PC-3 (cell line): Measurements from ENCODE around the gene CCDC191. TPM values are rescaled to one million over a fixed set of nuclear protein-coding genes. Genes with fewer than 3 reads are reported as not detected.

Experiments used
- ATAC-seq: fragments of 200-7000 bp; cut with Tn5 transposase; 2 replicates; pipeline ENCODE4 v1.9.1; 2020; ENCODE audit warnings: mild to moderate bottlenecking, moderate library complexity
- BruUV-seq: library from RNA; stranded (reverse); fragments of 400-500 nt; replicated peaks from 2 replicates; lab custom pipeline; 2021; lab: Mats Ljungman, UMichigan
- CTCF ChIA-PET: fragments of 300-600 bp; sonication (Branson Sonifier 250); formaldehyde crosslinking; loops from one replicate; lab custom pipeline; 2022; ENCODE audit warnings: antibody characterized with exemption; lab: Charles Lee
- POLR2A ChIA-PET: fragments of 300-600 bp; sonication (Branson Sonifier 250); formaldehyde crosslinking; loops from one replicate; lab custom pipeline; 2022; ENCODE audit warnings: antibody characterized with exemption; ENCODE audit not compliant: unreplicated experiment; lab: Charles Lee
- DNase-seq: peaks from one replicate; pipeline ENCODE4 v3.0.0-alpha.2; 2015
- H2AFZ ChIP-seq: fragments of 300-600 bp; sonication (generic); 2 replicates; pipeline ENCODE4 v1.6.0; 2016; ENCODE audit warnings: antibody characterized with exemption, low read length
- H3F3A ChIP-seq: fragments of 300-600 bp; sonication (generic); one replicate; pipeline ENCODE4 v1.6.0; 2017; ENCODE audit warnings: antibody characterized with exemption, low read length, control low read depth, mild to moderate bottlenecking; ENCODE audit not compliant: unreplicated experiment
- H3K27ac ChIP-seq: fragments of 300-600 bp; sonication (generic); 2 replicates; pipeline ENCODE4 v1.5.1; 2016; ENCODE audit warnings: mild to moderate bottlenecking, low read length
- H3K27me3 ChIP-seq: fragments of 300-600 bp; sonication (generic); 2 replicates; pipeline ENCODE4 v1.6.1; 2016; ENCODE audit warnings: low read length, mixed read lengths
- H3K36me3 ChIP-seq: fragments of 300-600 bp; sonication (generic); 2 replicates; pipeline ENCODE4 v1.6.1; 2016; ENCODE audit warnings: low read depth, mixed run types, low read length, mixed read lengths
- H3K4me1 ChIP-seq: fragments of 300-600 bp; sonication (generic); 2 replicates; pipeline ENCODE4 v1.5.1; 2016; ENCODE audit warnings: low read length; ENCODE audit not compliant: insufficient read depth
- H3K4me2 ChIP-seq: fragments of 300-600 bp; sonication (generic); 2 replicates; pipeline ENCODE4 v1.6.0; 2016; ENCODE audit warnings: low read length
- H3K4me3 ChIP-seq: fragments of 300-600 bp; sonication (generic); 2 replicates; pipeline ENCODE4 v1.5.1; 2016; ENCODE audit warnings: mild to moderate bottlenecking, low read length, mixed read lengths
- H3K79me2 ChIP-seq: fragments of 300-600 bp; sonication (generic); 2 replicates; pipeline ENCODE4 v1.6.1; 2017; ENCODE audit warnings: low read length, mixed read lengths
- H3K9ac ChIP-seq: fragments of 300-600 bp; sonication (generic); 2 replicates; pipeline ENCODE4 v1.6.0; 2016; ENCODE audit warnings: mild to moderate bottlenecking, low read length
- H3K9me2 ChIP-seq: fragments of 300-600 bp; sonication (generic); replicated peaks from 2 replicates; pipeline ENCODE4 v1.6.1; 2016; ENCODE audit warnings: mixed run types, low read length, mixed read lengths
- H3K9me3 ChIP-seq: fragments of 300-600 bp; sonication (generic); 2 replicates; pipeline ENCODE4 v1.6.1; 2016; ENCODE audit warnings: low read length, mixed read lengths
- H4K20me1 ChIP-seq: fragments of 300-600 bp; sonication (generic); 2 replicates; pipeline ENCODE4 v1.6.1; 2016; ENCODE audit warnings: low read length, mixed read lengths
- CTCF ChIP-seq: fragments of 300-600 bp; sonication (generic); conservative IDR thresholded peaks from 2 replicates; pipeline ENCODE4 v1.5.1; 2017; ENCODE audit warnings: antibody characterized with exemption, low read depth, mild to moderate bottlenecking, low read length
- EZH2 ChIP-seq: fragments of 300-600 bp; sonication (generic); IDR thresholded peaks from one replicate; pipeline ENCODE4 v1.6.1; 2017; ENCODE audit warnings: antibody characterized with exemption, mild to moderate bottlenecking, low read length; ENCODE audit not compliant: unreplicated experiment
- EZH2phosphoT487 ChIP-seq: fragments of 300-600 bp; sonication (generic); IDR thresholded peaks from 2 replicates; pipeline ENCODE4 v1.6.1; 2018; ENCODE audit warnings: mild to moderate bottlenecking, antibody characterized with exemption, low read length, borderline replicate concordance
- intact Hi-C: fragments of 100-400 bp; cut with micrococcal nuclease; formaldehyde crosslinking; loops from 2 replicates; pipeline ENCODE4 v1.9.0; 2023
- total RNA-seq: library from RNA; depleted of rRNA; stranded (reverse); fragments of >200 nt; gene quantifications from 2 replicates; pipeline ENCODE4 v1.2.3, GENCODE V29; 2014

The CCDC191 gene
- total RNA-seq, 1 experiment from 2014 or later = 1.3 TPM

- H3K36me3 ChIP-seq = no peaks in the 10 kb centered on the region
- H3K4me2 ChIP-seq = no peak overlapping the region
- H3K9me3 ChIP-seq = no peaks in the 10 kb centered on the region
- no peaks in the 10 kb centered on the region for H3K79me2 ChIP-seq
- TF ChIP-seq EZH2phosphoT487 (no peak), EZH2 (no peak), CTCF (no peak)
- CTCF ChIA-PET = interaction anchor here (0.6 kb wide), 2 partner anchors 14 to 101 kb away, joined by 3 to 6 read pairs; no protein-coding TSS in a partner anchor
- no peak for ATAC-seq
- H3K27ac ChIP-seq = no peak overlapping the region
- H3F3A ChIP-seq = no peaks in the 10 kb centered on the region
- POLR2A ChIA-PET = no interaction called here
- H3K9ac ChIP-seq = no peak overlapping the region
- no peak overlapping the region for H3K4me3 ChIP-seq
- no peaks in the 10 kb centered on the region for H4K20me1 ChIP-seq
- no peak overlapping the region for H2AFZ ChIP-seq
- no TSS peak for BruUV-seq
- H3K4me1 ChIP-seq = no peaks in the 10 kb centered on the region
- intact Hi-C loops = no loop called here
- no peak for DNase-seq
- no peaks in the 10 kb centered on the region for H3K9me2 ChIP-seq
- H3K27me3 ChIP-seq = no peaks in the 10 kb centered on the region
Observed at GRCh38 chr3:114014211-114014610, 42.1 kb downstream of the CCDC191 start.

GRCh38 chr3:114011059-114011797 is 45.1 kb downstream of the CCDC191 start:
- Histone ChIP-seq H3K36me3 (no peaks in the 10 kb centered on the region), H3K79me2 (no peaks in the 10 kb centered on the region), H4K20me1 (no peaks in the 10 kb centered on the region), H3F3A (no peaks in the 10 kb centered on the region), H3K4me3 (no peak overlapping the region), H3K9me2 (no peaks in the 10 kb centered on the region), H3K27ac (no peak overlapping the region), H2AFZ (no peak overlapping the region), H3K9ac (no peak overlapping the region), H3K4me1 (no peaks in the 10 kb centered on the region), H3K27me3 (no peaks in the 10 kb centered on the region), H3K4me2 (no peak overlapping the region), H3K9me3 (no peaks in the 10 kb centered on the region)
- ChIA-PET POLR2A (interaction anchor here (0.6 kb wide), 1 partner anchor 34 kb away, joined by 3 read pairs; no protein-coding TSS in a partner anchor), CTCF (no interaction called here)
- TF ChIP-seq EZH2 (no peak), EZH2phosphoT487 (no peak), CTCF (no peak)
- no TSS peak for BruUV-seq
- no peak for ATAC-seq
- no peak for DNase-seq
- intact Hi-C loops = no loop called here

GRCh38 chr3:114005481-114005880 is 50.8 kb downstream of the CCDC191 start:
- no TSS peak for BruUV-seq
- Histone ChIP-seq H3K4me1 (no peaks in the 10 kb centered on the region), H3K9me3 (no peaks in the 10 kb centered on the region), H3K4me2 (no peak overlapping the region), H3K9ac (no peak overlapping the region), H4K20me1 (no peaks in the 10 kb centered on the region), H3K9me2 (no peaks in the 10 kb centered on the region), H2AFZ (no peak overlapping the region), H3K4me3 (no peak overlapping the region), H3K27ac (no peak overlapping the region), H3F3A (no peaks in the 10 kb centered on the region), H3K36me3 (no peaks in the 10 kb centered on the region), H3K79me2 (no peaks in the 10 kb centered on the region), H3K27me3 (no peaks in the 10 kb centered on the region)
- no peak for TF ChIP-seq CTCF
- TF ChIP-seq EZH2 = no peak
- no peak for TF ChIP-seq EZH2phosphoT487
- POLR2A ChIA-PET = no interaction called here
- ATAC-seq = no peak
- CTCF ChIA-PET = no interaction called here
- intact Hi-C loops = no loop called here
- DNase-seq = no peak
